ENCODE data around the gene MTF2.

DNA sequence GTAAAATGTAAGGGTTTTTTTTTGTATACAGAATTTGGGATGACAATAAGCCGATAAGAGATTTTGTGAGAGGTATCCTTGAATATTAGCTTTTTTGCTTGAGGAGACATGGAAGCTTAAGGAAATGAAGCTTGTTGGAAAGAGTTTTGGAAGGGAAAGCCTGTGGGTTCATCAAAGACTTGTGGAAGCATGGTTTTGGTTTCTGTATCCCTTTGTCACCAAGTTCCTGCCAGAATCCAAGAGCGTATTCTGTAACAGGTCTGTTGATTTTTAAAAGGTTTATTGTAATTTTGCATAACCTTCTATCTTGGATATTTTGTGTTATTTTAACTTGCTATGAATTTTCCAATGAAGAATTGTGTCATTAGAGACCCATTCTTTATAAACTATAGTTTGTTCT is 63.1 kb downstream of the MTF2 start:
- TF ChIP-seq, protein P1, sequence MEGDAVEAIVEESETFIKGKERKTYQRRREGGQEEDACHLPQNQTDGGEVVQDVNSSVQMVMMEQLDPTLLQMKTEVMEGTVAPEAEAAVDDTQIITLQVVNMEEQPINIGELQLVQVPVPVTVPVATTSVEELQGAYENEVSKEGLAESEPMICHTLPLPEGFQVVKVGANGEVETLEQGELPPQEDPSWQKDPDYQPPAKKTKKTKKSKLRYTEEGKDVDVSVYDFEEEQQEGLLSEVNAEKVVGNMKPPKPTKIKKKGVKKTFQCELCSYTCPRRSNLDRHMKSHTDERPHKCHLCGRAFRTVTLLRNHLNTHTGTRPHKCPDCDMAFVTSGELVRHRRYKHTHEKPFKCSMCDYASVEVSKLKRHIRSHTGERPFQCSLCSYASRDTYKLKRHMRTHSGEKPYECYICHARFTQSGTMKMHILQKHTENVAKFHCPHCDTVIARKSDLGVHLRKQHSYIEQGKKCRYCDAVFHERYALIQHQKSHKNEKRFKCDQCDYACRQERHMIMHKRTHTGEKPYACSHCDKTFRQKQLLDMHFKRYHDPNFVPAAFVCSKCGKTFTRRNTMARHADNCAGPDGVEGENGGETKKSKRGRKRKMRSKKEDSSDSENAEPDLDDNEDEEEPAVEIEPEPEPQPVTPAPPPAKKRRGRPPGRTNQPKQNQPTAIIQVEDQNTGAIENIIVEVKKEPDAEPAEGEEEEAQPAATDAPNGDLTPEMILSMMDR (IDR thresholded peaks at IDR 0.05) = no peak
- no peak for TF ChIP-seq POLR2A (IDR thresholded peaks at IDR 0.05)
- TF ChIP-seq EP300 (IDR thresholded peaks at IDR 0.05) = no peak
- no peak for TF ChIP-seq POLR2AphosphoS5 (IDR thresholded peaks at IDR 0.05)

All from gastroesophageal sphincter (tissue), 3 donors.